ENCODE results near the gene RICTOR. TPM values are rescaled to one million over a fixed set of nuclear protein-coding genes. Genes with fewer than 3 reads are reported as not detected.

The RICTOR gene
- total RNA-seq, 2 experiments from 2014 or later: 125 TPM

GRCh38 chr5:39005566-39006232 is 68.5 kb downstream of the RICTOR start:
- TF ChIP-seq CTCF (IDR thresholded peaks at IDR 0.05): peak; percentile 64

GRCh38 chr5:39001683-39002082 is 72.5 kb downstream of the RICTOR start:
- Mint-ChIP-seq H3K9me3 (no peaks in the 10 kb centered on the region), H3K4me3 (no peak overlapping the region), H3K27ac (peak overlapping the region; percentile 3), H3K27me3 (no peaks in the 10 kb centered on the region), H3K36me3 (ENCODE audit: low read depth) (peaks cover 77% of the 10 kb centered on the region), H3K4me1 (ENCODE audit: low read depth) (peaks cover 70% of the 10 kb centered on the region)
- DNase-seq (no peak), ATAC-seq (ENCODE audit: poor library complexity) (no peak)
- H3K4me1 ChIP-seq (ENCODE audit: insufficient read depth, low read length): peaks cover 4% of the 10 kb centered on the region
- CTCF ChIA-PET: interaction anchor here (0.6 to 1.3 kb wide), 5 partner anchors 13 to 547 kb away, joined by 3 to 6 read pairs (median 4); no protein-coding TSS in a partner anchor
- intact Hi-C loops (cut with DNase I, micrococcal nuclease): loop anchor here in 1 of 2 experiments (10.0 kb wide), 1 partner anchor 283 kb away; no protein-coding TSS in a partner anchor
- H3K27ac ChIP-seq (ENCODE audit: low read depth in 1 of 2, low read length in 2 of 2): no peak overlapping the region
- peaks cover 27% of the 10 kb centered on the region for H3K36me3 ChIP-seq (ENCODE audit: insufficient read depth, low read length)
- POLR2A ChIA-PET: interaction anchor here (0.7 kb wide), 1 partner anchor 423 kb away, joined by 3 read pairs; no protein-coding TSS in a partner anchor
- H3K4me3 ChIP-seq (ENCODE audit: low read length): no peak overlapping the region
- no peak for TF ChIP-seq CTCF (IDR thresholded peaks at IDR 0.05)
- H3K27me3 ChIP-seq (ENCODE audit: control insufficient read depth in 1 of 2, insufficient read depth in 2 of 2, low read length in 2 of 2): no peaks in the 10 kb centered on the region
- no peaks in the 10 kb centered on the region for H3K9me3 ChIP-seq (ENCODE audit: control insufficient read depth in 1 of 2, insufficient read depth in 1 of 2, low read length in 2 of 2)

More at GRCh38 chr5:39005566-39006232, 68.5 kb downstream of the RICTOR start:
- H3K27ac ChIP-seq (ENCODE audit: low read depth in 1 of 2, low read length in 2 of 2): no peak overlapping the region
- peaks cover 4% of the 10 kb centered on the region for H3K4me1 ChIP-seq (ENCODE audit: insufficient read depth, low read length)
- H3K4me3 ChIP-seq (ENCODE audit: low read length): no peak overlapping the region
- intact Hi-C loops (cut with DNase I, micrococcal nuclease): loop anchor here (2.0 to 10.0 kb wide), 7 partner anchors 67 to 542 kb away; partner anchors contain the start of gene RICTOR (in 1 of the 2)
- Mint-ChIP-seq H3K4me3 (no peak overlapping the region), H3K27ac (peak overlapping the region; percentile 64), H3K27me3 (no peaks in the 10 kb centered on the region), H3K9me3 (no peaks in the 10 kb centered on the region), H3K36me3 (ENCODE audit: low read depth) (peaks cover 61% of the 10 kb centered on the region), H3K4me1 (ENCODE audit: low read depth) (peaks cover 61% of the 10 kb centered on the region)
- POLR2A ChIA-PET: interaction anchor here (0.6 to 1.7 kb wide), 3 partner anchors 39 to 580 kb away, joined by 3 to 10 read pairs (median 4); no protein-coding TSS in a partner anchor
- H3K9me3 ChIP-seq (ENCODE audit: control insufficient read depth in 1 of 2, insufficient read depth in 1 of 2, low read length in 2 of 2): no peaks in the 10 kb centered on the region
- DNase-seq (peak in 4 of 14 experiments; percentile 20 to 59 (median 48)), ATAC-seq (ENCODE audit: poor library complexity) (peak; percentile 86)
- H3K36me3 ChIP-seq (ENCODE audit: insufficient read depth, low read length): peaks cover 14% of the 10 kb centered on the region
- no peaks in the 10 kb centered on the region for H3K27me3 ChIP-seq (ENCODE audit: control insufficient read depth in 1 of 2, insufficient read depth in 2 of 2, low read length in 2 of 2)
- CTCF ChIA-PET: interaction anchor here (0.6 to 1.9 kb wide), 10 partner anchors 22 to 115 kb away, joined by 3 to 9 read pairs (median 4); no protein-coding TSS in a partner anchor

GRCh38 chr5:38999037-38999436 is 75.2 kb downstream of the RICTOR start:
- H3K27me3 Mint-ChIP-seq: no peaks in the 10 kb centered on the region
- peak overlapping the region; percentile 23 for H3K27ac Mint-ChIP-seq
- H3K36me3 Mint-ChIP-seq (ENCODE audit: low read depth): peaks cover 82% of the 10 kb centered on the region
- no peak overlapping the region for H3K27ac ChIP-seq (ENCODE audit: low read depth in 1 of 2, low read length in 2 of 2)
- intact Hi-C loops (cut with DNase I, micrococcal nuclease): loop anchor here in 1 of 2 experiments (5.0 kb wide), 1 partner anchor 218 kb away; the partner anchor contains the start of gene FYB1
- H3K4me1 Mint-ChIP-seq (ENCODE audit: low read depth): peaks cover 68% of the 10 kb centered on the region
- DNase-seq: no peak
- no peak for TF ChIP-seq CTCF (IDR thresholded peaks at IDR 0.05)
- peaks cover 36% of the 10 kb centered on the region for H3K36me3 ChIP-seq (ENCODE audit: insufficient read depth, low read length)
- no peak overlapping the region for H3K4me3 ChIP-seq (ENCODE audit: low read length)
- POLR2A ChIA-PET: no interaction called here
- H3K4me1 ChIP-seq (ENCODE audit: insufficient read depth, low read length): no peaks in the 10 kb centered on the region
- H3K9me3 ChIP-seq (ENCODE audit: control insufficient read depth in 1 of 2, insufficient read depth in 1 of 2, low read length in 2 of 2): no peaks in the 10 kb centered on the region
- H3K9me3 Mint-ChIP-seq: no peaks in the 10 kb centered on the region
- H3K27me3 ChIP-seq (ENCODE audit: control insufficient read depth in 1 of 2, insufficient read depth in 2 of 2, low read length in 2 of 2): no peaks in the 10 kb centered on the region
- CTCF ChIA-PET: interaction anchor here (0.7 to 1.0 kb wide), 2 partner anchors 17 to 81 kb away, joined by 3 to 4 read pairs; no protein-coding TSS in a partner anchor
- no peak for ATAC-seq (ENCODE audit: poor library complexity)
- H3K4me3 Mint-ChIP-seq: no peak overlapping the region
